K562 (cell line): ENCODE measurements around the gene PLEKHA8. TPM values are rescaled to one million over a fixed set of nuclear protein-coding genes. Genes with fewer than 3 reads are reported as not detected.

Experiments used
- ATAC-seq: fragments of 200-7000 bp; cut with Tn5 transposase; 3 replicates; pipeline ENCODE4 v1.9.1; 2020; ENCODE audit warnings: moderate library complexity
- BruUV-seq: library from RNA; stranded (reverse); fragments of 400-500 nt; replicated peaks from 2 replicates; lab custom pipeline; 2021; lab: Mats Ljungman, UMichigan
- CTCF ChIA-PET: fragments of 300-600 bp; formaldehyde crosslinking; extraction: SDS; loops from one replicate; lab custom pipeline; 2021; ENCODE audit warnings: low intra/inter-chr PET ratio; lab: Yijun Ruan, JAX
- POLR2A ChIA-PET: fragments of 300-600, 350-650 bp; sonication (Branson Sonifier 250); formaldehyde crosslinking; extraction: SDS; loops from one replicate; lab custom pipeline; 2021; ENCODE audit warnings: antibody characterized with exemption, inconsistent platforms; lab: Yijun Ruan, JAX
- DNase-seq, 4 experiments: peaks; one replicate each; pipeline versions ENCODE4 v3.0.0 to v3.0.0-alpha.2; 2011 to 2018; ENCODE audit warnings: low spot score in 3 of 4, mixed read lengths in 3 of 4; ENCODE audit errors: extremely low read depth in 1 of 4
- FAIRE-seq: peaks from 2 replicates; lab custom pipeline; 2011; peaks lifted over from hg19 to GRCh38; lab: Jason Lieb, UNC
- H2AFZ ChIP-seq: 2 replicates; pipeline ENCODE4 v1.6.0; 2011; ENCODE audit warnings: low read depth, low read length, control low read depth, inconsistent platforms
- H3K27ac ChIP-seq: fragments of 200-600 bp; 3 replicates; pipeline ENCODE4 v1.8.0; 2011; ENCODE audit warnings: low read depth, mild to moderate bottlenecking, control low read depth, inconsistent platforms, low read length, moderate library complexity, mixed read lengths; ENCODE audit errors: extremely low read depth
- H3K27me3 ChIP-seq, 2 experiments: fragments of 300-600 bp in 1 of 2; 2 replicates in 1 of 2; 3 replicates in 1 of 2; pipeline versions ENCODE4 v1.6.0 to v1.8.0; 2011; ENCODE audit warnings: inconsistent platforms in 2 of 2, low read length in 2 of 2, mild to moderate bottlenecking in 1 of 2, mixed read lengths in 1 of 2, moderate library complexity in 1 of 2; ENCODE audit not compliant: control insufficient read depth in 2 of 2, insufficient read depth in 2 of 2
- H3K36me3 ChIP-seq: fragments of 300-600 bp; 3 replicates; pipeline ENCODE4 v1.8.0; 2011; ENCODE audit warnings: mild to moderate bottlenecking, low read length, inconsistent platforms; ENCODE audit not compliant: control insufficient read depth, insufficient read depth
- H3K4me1 ChIP-seq, 2 experiments: fragments of 200-600 bp in 1 of 2; replicated peaks in 1 of 2; 2 replicates in 1 of 2; 3 replicates in 1 of 2; pipeline versions ENCODE4 v1.5.1 to v1.8.0; 2011; ENCODE audit warnings: inconsistent platforms in 2 of 2, low read length in 2 of 2, mild to moderate bottlenecking in 1 of 2, mixed read lengths in 1 of 2, moderate library complexity in 1 of 2; ENCODE audit not compliant: control insufficient read depth in 2 of 2, insufficient read depth in 2 of 2
- H3K4me2 ChIP-seq: 2 replicates; pipeline ENCODE4 v1.6.1; 2011; ENCODE audit warnings: low read length, control low read depth, inconsistent platforms, mixed read lengths; ENCODE audit not compliant: insufficient read depth
- H3K4me3 ChIP-seq: fragments of 200-600 bp; sonication (generic), shearing (Covaris generic); 2 replicates; pipeline ENCODE4 v1.5.1; 2016; ENCODE audit warnings: control low read depth, inconsistent platforms
- H3K79me2 ChIP-seq: fragments of 200-600 bp; 3 replicates; pipeline ENCODE4 v1.8.0; 2011; ENCODE audit warnings: low read length, inconsistent platforms; ENCODE audit not compliant: control insufficient read depth, insufficient read depth
- H3K9ac ChIP-seq, 2 experiments: 2 replicates each; pipeline versions ENCODE4 v1.6.0 to v1.6.1; 2011; ENCODE audit warnings: low read depth in 2 of 2, low read length in 2 of 2, control low read depth in 1 of 2, inconsistent platforms in 1 of 2, mild to moderate bottlenecking in 1 of 2, mixed read lengths in 1 of 2; ENCODE audit not compliant: insufficient read depth in 1 of 2
- H3K9me1 ChIP-seq: one replicate; pipeline ENCODE4 v1.6.0; 2011; ENCODE audit warnings: inconsistent platforms, mild to moderate bottlenecking, low read length, moderate library complexity; ENCODE audit not compliant: control insufficient read depth, insufficient read depth
- H3K9me3 ChIP-seq: replicated peaks from 2 replicates; pipeline ENCODE4 v1.5.1; 2011; ENCODE audit warnings: low read depth, low read length, inconsistent platforms; ENCODE audit not compliant: control insufficient read depth, insufficient read depth
- H4K20me1 ChIP-seq: replicated peaks from 2 replicates; pipeline ENCODE4 v1.6.1; 2011; ENCODE audit warnings: low read length, inconsistent platforms, mixed read lengths; ENCODE audit not compliant: control insufficient read depth, insufficient read depth
- CAMTA2 ChIP-seq: fragments of 250-450 bp; sonication (Bioruptor Pico); conservative IDR thresholded peaks from 2 replicates; pipeline ENCODE4 v1.5.1; 2022
- XRCC3 ChIP-seq: fragments of 450-650 bp; IDR thresholded peaks from 2 replicates; pipeline ENCODE4 v1.6.1; 2017; ENCODE audit warnings: mild to moderate bottlenecking, moderate library complexity
- ZNF197 ChIP-seq: fragments of 200-800 bp; sonication (Bioruptor generic); IDR thresholded peaks from 2 replicates; pipeline ENCODE4 v1.6.1; 2016; ENCODE audit warnings: low read depth, missing genetic modification characterization, missing compliant biosample characterization
- in situ Hi-C: fragments of 300-500 bp; cut with MboI; formaldehyde crosslinking; loops from 4 replicates; pipeline ENCODE4 v1.15.0; 2018; ENCODE audit warnings: inconsistent platforms, mixed read lengths
- intact Hi-C: fragments of 100-400 bp; cut with micrococcal nuclease; formaldehyde crosslinking; loops from 2 replicates; pipeline ENCODE4 v1.14.2; 2022
- polyA plus RNA-seq, 8 experiments: library from polyadenylated mRNA; depleted of rRNA in 4 of 8; stranded (reverse) in 5 of 8; unstranded in 3 of 8; fragments of >200 nt; fragmentation: Nextera tagmentation in 2 of 8; fragmentation: Illumina TruSeq in 1 of 8; extraction: Ambion mirVana in 2 of 8; extraction: Trizol in 1 of 8; gene quantifications; 2 replicates each; pipeline versions ENCODE4 v1.2.1 to v1.2.3, GENCODE V29; 2011 to 2014; ENCODE audit warnings: inconsistent platforms in 1 of 8, missing spikeins in 1 of 8
- total RNA-seq, 7 experiments: library from RNA; depleted of rRNA in 6 of 7; stranded (reverse); fragments of >200 nt in 6 of 7; fragmentation: Illumina TruSeq in 2 of 7; extraction: Trizol in 2 of 7; gene quantifications; 2 replicates each; pipeline versions ENCODE4 v1.2.1 to v1.2.3, GENCODE V29; 2011 to 2021; ENCODE audit warnings: low replicate concordance in 1 of 7
- TF ChIP-seq, protein P1 (sequence below): fragments of 450-650 bp; IDR thresholded peaks from 2 replicates; pipeline ENCODE4 v1.6.1; 2016; ENCODE audit warnings: mild to moderate bottlenecking
- TF ChIP-seq, protein P2 (sequence below): fragments of 250-450 bp; sonication (Bioruptor Pico); IDR thresholded peaks from 2 replicates; pipeline ENCODE4 v1.4.0; 2020; ENCODE audit warnings: mild to moderate bottlenecking

The PLEKHA8 gene
- total and polyA plus RNA-seq, 9 of the 15 experiments (the other 6 are each of a cell fraction or from before 2014, with no cell fraction given), result 3.2 to 16.3 (median 11.8) TPM

DNA sequence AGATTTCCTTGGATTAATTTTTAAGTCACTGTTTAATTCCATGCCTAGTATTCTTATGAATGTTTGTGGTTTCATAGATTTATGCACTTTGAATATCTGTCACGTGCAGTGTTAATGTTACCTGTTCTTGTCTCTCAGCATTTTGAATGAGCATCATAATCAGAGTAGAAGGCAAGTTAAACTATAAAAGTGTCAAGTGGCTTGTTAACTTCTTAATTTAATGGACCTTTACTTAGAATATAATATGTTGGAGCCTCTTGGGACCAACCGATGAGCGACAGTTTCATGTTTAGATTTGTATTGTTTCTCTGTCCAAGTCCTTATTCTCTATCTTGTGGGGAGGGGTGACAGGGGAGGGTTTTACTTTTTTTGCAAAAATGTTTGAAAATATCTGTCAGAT lies 56.0 kb downstream of the PLEKHA8 start (continued):
- TF ChIP-seq, protein P1, sequence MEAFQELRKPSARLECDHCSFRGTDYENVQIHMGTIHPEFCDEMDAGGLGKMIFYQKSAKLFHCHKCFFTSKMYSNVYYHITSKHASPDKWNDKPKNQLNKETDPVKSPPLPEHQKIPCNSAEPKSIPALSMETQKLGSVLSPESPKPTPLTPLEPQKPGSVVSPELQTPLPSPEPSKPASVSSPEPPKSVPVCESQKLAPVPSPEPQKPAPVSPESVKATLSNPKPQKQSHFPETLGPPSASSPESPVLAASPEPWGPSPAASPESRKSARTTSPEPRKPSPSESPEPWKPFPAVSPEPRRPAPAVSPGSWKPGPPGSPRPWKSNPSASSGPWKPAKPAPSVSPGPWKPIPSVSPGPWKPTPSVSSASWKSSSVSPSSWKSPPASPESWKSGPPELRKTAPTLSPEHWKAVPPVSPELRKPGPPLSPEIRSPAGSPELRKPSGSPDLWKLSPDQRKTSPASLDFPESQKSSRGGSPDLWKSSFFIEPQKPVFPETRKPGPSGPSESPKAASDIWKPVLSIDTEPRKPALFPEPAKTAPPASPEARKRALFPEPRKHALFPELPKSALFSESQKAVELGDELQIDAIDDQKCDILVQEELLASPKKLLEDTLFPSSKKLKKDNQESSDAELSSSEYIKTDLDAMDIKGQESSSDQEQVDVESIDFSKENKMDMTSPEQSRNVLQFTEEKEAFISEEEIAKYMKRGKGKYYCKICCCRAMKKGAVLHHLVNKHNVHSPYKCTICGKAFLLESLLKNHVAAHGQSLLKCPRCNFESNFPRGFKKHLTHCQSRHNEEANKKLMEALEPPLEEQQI, result no peak
- TF ChIP-seq, protein P2, sequence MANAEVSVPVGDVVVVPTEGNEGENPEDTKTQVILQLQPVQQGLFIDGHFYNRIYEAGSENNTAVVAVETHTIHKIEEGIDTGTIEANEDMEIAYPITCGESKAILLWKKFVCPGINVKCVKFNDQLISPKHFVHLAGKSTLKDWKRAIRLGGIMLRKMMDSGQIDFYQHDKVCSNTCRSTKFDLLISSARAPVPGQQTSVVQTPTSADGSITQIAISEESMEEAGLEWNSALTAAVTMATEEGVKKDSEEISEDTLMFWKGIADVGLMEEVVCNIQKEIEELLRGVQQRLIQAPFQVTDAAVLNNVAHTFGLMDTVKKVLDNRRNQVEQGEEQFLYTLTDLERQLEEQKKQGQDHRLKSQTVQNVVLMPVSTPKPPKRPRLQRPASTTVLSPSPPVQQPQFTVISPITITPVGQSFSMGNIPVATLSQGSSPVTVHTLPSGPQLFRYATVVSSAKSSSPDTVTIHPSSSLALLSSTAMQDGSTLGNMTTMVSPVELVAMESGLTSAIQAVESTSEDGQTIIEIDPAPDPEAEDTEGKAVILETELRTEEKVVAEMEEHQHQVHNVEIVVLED, result no peak
- TF ChIP-seq CAMTA2 (no peak), XRCC3 (no peak)

- H3K27me3 ChIP-seq, result no peaks in the 10 kb centered on the region
- H3K4me2 ChIP-seq, result no peak overlapping the region
- FAIRE-seq (no peak), ATAC-seq (no peak), DNase-seq (no peak)
- CTCF ChIA-PET, result no interaction called here
- no peaks in the 10 kb centered on the region for H4K20me1 ChIP-seq
- H3K9me1 ChIP-seq, result no peaks in the 10 kb centered on the region
- H3K79me2 ChIP-seq, result no peaks in the 10 kb centered on the region
- H2AFZ ChIP-seq, result no peak overlapping the region
- no TSS peak for BruUV-seq
- POLR2A ChIA-PET, result interaction anchor here (0.8 kb wide), 1 partner anchor 450 kb away, joined by 3 read pairs; no protein-coding TSS in a partner anchor
- no peak overlapping the region for H3K27ac ChIP-seq
- no peaks in the 10 kb centered on the region for H3K4me1 ChIP-seq
- no peak overlapping the region for H3K4me3 ChIP-seq
- in situ Hi-C loops, result no loop called here
- H3K9ac ChIP-seq, result no peak overlapping the region
- H3K36me3 ChIP-seq, result no peaks in the 10 kb centered on the region
- TF ChIP-seq ZNF197 (CRISPR knock-in tag), result no peak
- no peaks in the 10 kb centered on the region for H3K9me3 ChIP-seq
- intact Hi-C loops, result no loop called here
These were observed 58.3 kb downstream of the PLEKHA8 start for GRCh38 chr7:30086529-30086928.
